Testis (tissue), 2 donors: ENCODE data around the gene HPS1.

Experiments used
- POLR2A ChIP-seq: fragments of 450-650 bp; IDR thresholded peaks from one replicate; pipeline ENCODE4 v1.6.1; 2017; ENCODE audit warnings: antibody characterized with exemption, mild to moderate bottlenecking, moderate library complexity
- TF ChIP-seq, protein P1 (sequence below), 3 experiments: fragments of 450-650 bp in 2 of 3; fragments of 200-600 bp in 1 of 3; sonication (generic) in 1 of 3; IDR thresholded peaks; one replicate each; pipeline ENCODE4 v1.5.1; 2016 to 2019; ENCODE audit warnings: antibody characterized with exemption in 3 of 3, mild to moderate bottlenecking in 2 of 3, moderate library complexity in 1 of 3

DNA sequence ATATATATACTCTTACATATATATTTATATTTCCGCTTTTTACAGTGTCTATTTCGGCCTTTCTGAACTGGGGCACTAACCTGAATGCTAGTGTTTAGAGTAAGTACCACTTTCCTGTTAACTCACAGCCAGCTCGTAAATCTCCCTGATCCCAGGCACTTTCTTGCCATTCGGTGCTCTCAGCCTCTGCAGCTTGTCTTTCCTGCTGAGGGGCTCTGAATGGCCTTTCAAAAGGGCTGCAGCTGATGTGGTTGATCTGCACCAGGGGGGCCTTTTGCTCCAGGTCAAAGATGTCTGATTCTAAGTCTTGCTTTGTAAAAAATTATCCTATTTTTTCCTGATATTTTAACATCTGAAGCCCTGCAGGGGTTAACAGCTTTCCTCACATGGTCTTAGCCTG is 25.5 kb upstream of the HPS1 start:
- TF ChIP-seq, protein P1, sequence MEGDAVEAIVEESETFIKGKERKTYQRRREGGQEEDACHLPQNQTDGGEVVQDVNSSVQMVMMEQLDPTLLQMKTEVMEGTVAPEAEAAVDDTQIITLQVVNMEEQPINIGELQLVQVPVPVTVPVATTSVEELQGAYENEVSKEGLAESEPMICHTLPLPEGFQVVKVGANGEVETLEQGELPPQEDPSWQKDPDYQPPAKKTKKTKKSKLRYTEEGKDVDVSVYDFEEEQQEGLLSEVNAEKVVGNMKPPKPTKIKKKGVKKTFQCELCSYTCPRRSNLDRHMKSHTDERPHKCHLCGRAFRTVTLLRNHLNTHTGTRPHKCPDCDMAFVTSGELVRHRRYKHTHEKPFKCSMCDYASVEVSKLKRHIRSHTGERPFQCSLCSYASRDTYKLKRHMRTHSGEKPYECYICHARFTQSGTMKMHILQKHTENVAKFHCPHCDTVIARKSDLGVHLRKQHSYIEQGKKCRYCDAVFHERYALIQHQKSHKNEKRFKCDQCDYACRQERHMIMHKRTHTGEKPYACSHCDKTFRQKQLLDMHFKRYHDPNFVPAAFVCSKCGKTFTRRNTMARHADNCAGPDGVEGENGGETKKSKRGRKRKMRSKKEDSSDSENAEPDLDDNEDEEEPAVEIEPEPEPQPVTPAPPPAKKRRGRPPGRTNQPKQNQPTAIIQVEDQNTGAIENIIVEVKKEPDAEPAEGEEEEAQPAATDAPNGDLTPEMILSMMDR (IDR thresholded peaks at IDR 0.05) = no peak
- TF ChIP-seq POLR2A = no peak
